Suprapubic skin (tissue), 4 donors: Measurements from ENCODE around the gene DDX23. TPM values are rescaled to one million over a fixed set of nuclear protein-coding genes. Genes with fewer than 3 reads are reported as not detected.

Source experiments
- DNase-seq, 2 donors: peaks; one replicate each; pipeline ENCODE4 v3.0.0-alpha.2; 2019; ENCODE audit warnings: low spot score in 2 of 2
- H3K27ac ChIP-seq: fragments of 200-600 bp; sonication (generic); one replicate; pipeline ENCODE4 v1.5.1; 2019
- H3K27me3 ChIP-seq: fragments of 200-600 bp; sonication (generic); one replicate; pipeline ENCODE4 v1.5.1; 2019
- H3K36me3 ChIP-seq: fragments of 200-600 bp; sonication (generic); one replicate; pipeline ENCODE4 v1.5.1; 2019
- H3K4me1 ChIP-seq: fragments of 200-600 bp; sonication (generic); one replicate; pipeline ENCODE4 v1.5.1; 2019
- H3K4me3 ChIP-seq: fragments of 200-600 bp; sonication (generic); one replicate; pipeline ENCODE4 v1.5.1; 2019; ENCODE audit warnings: mild to moderate bottlenecking
- H3K9me3 ChIP-seq: fragments of 200-600 bp; sonication (generic); one replicate; pipeline ENCODE4 v1.5.1; 2019
- CTCF ChIP-seq, 2 donors: fragments of 200-600 bp in 1 of 2; fragments of 450-650 bp in 1 of 2; sonication (generic) in 1 of 2; IDR thresholded peaks; one replicate each; pipeline ENCODE4 v1.5.1; 2016 to 2019; ENCODE audit warnings: antibody characterized with exemption in 2 of 2, mild to moderate bottlenecking in 1 of 2, moderate library complexity in 1 of 2
- EP300 ChIP-seq: sonication (generic); formaldehyde crosslinking; IDR thresholded peaks from one replicate; pipeline ENCODE4 v1.6.1; 2017; ENCODE audit warnings: antibody characterized with exemption
- POLR2A ChIP-seq, 2 donors: fragments of 450-650 bp; IDR thresholded peaks; one replicate each; pipeline ENCODE4 v1.6.1; 2017; ENCODE audit warnings: antibody characterized with exemption in 2 of 2, mild to moderate bottlenecking in 2 of 2, moderate library complexity in 2 of 2
- POLR2AphosphoS5 ChIP-seq, 3 donors: sonication (generic); formaldehyde crosslinking; IDR thresholded peaks; one replicate each; pipeline ENCODE4 v1.6.1; 2017; ENCODE audit warnings: antibody characterized with exemption in 3 of 3
- WGBS: methylation state at CpG from one replicate; pipeline ENCODE4 v1.1.5; 2018; 5-methylcytosine and 5-hydroxymethylcytosine counted together
- total RNA-seq, 4 donors: library from RNA; depleted of rRNA; stranded (reverse); fragments of >200 nt; gene quantifications; one replicate each; pipeline ENCODE4 v1.1.0, GENCODE V29; 2016

DDX23 gene
- total RNA-seq, 4 donors from 2014 or later: 55.0 to 125 (median 62.2) TPM

- Histone ChIP-seq H3K27ac (no peak overlapping the region), H3K36me3 (no peaks in the 10 kb centered on the region), H3K4me3 (no peak overlapping the region), H3K9me3 (no peaks in the 10 kb centered on the region), H3K27me3 (peaks cover 8% of the 10 kb centered on the region), H3K4me1 (no peaks in the 10 kb centered on the region)
- no peak for DNase-seq
- WGBS: 31% methylated on average over 1 of the region's 14 CpGs
- TF ChIP-seq POLR2AphosphoS5 (IDR thresholded peaks at IDR 0.05): no peak
- no peak for TF ChIP-seq CTCF (IDR thresholded peaks at IDR 0.05)
- no peak for TF ChIP-seq POLR2A (IDR thresholded peaks at IDR 0.05)
- no peak for TF ChIP-seq EP300
These were observed 51.0 kb downstream of the DDX23 start for GRCh38 chr12:48800971-48801370.

GRCh38 chr12:48800457-48800856, 51.5 kb downstream of the DDX23 start:
- no peaks in the 10 kb centered on the region for H3K9me3 ChIP-seq
- H3K27ac ChIP-seq: no peak overlapping the region
- no peak overlapping the region for H3K4me3 ChIP-seq
- no peaks in the 10 kb centered on the region for H3K4me1 ChIP-seq
- no peak for TF ChIP-seq POLR2AphosphoS5 (IDR thresholded peaks at IDR 0.05)
- TF ChIP-seq CTCF (IDR thresholded peaks at IDR 0.05): no peak
- no peak for TF ChIP-seq EP300
- no peak for TF ChIP-seq POLR2A (IDR thresholded peaks at IDR 0.05)
- no peaks in the 10 kb centered on the region for H3K36me3 ChIP-seq
- H3K27me3 ChIP-seq: peaks cover 8% of the 10 kb centered on the region
- WGBS: 94% methylated on average over 9 of the region's 14 CpGs
- DNase-seq: no peak

- no peak overlapping the region for H3K4me3 ChIP-seq
- H3K27ac ChIP-seq: no peak overlapping the region
- 89% methylated on average over 3 of the region's 3 CpGs for WGBS
- peaks cover 8% of the 10 kb centered on the region for H3K27me3 ChIP-seq
- no peak for DNase-seq
- H3K4me1 ChIP-seq: no peaks in the 10 kb centered on the region
- H3K9me3 ChIP-seq: no peaks in the 10 kb centered on the region
- no peak for TF ChIP-seq CTCF (IDR thresholded peaks at IDR 0.05)
- TF ChIP-seq POLR2AphosphoS5 (IDR thresholded peaks at IDR 0.05): no peak
- TF ChIP-seq POLR2A (IDR thresholded peaks at IDR 0.05): no peak
- H3K36me3 ChIP-seq: no peaks in the 10 kb centered on the region
These were observed 55.0 kb downstream of the DDX23 start for GRCh38 chr12:48796976-48797375.

GRCh38 chr12:48795550-48796455, 56.2 kb downstream of the DDX23 start:
- peak; percentile 92 to 93 for TF ChIP-seq CTCF (IDR thresholded peaks at IDR 0.05)
- TF ChIP-seq EP300: no peak
- Histone ChIP-seq H3K36me3 (no peaks in the 10 kb centered on the region), H3K9me3 (no peaks in the 10 kb centered on the region), H3K27ac (no peak overlapping the region), H3K27me3 (peaks cover under 1% of the 10 kb centered on the region), H3K4me3 (no peak overlapping the region), H3K4me1 (no peaks in the 10 kb centered on the region)
- no peak for DNase-seq
- 22% methylated on average over 12 of the region's 12 CpGs for WGBS

GRCh38 chr12:48794870-48795269, 57.1 kb downstream of the DDX23 start:
- no peak for TF ChIP-seq POLR2AphosphoS5 (IDR thresholded peaks at IDR 0.05)
- no peak for TF ChIP-seq CTCF (IDR thresholded peaks at IDR 0.05)
- TF ChIP-seq POLR2A (IDR thresholded peaks at IDR 0.05): no peak
- TF ChIP-seq EP300: no peak
- DNase-seq: no peak
- WGBS: 61% methylated on average over 3 of the region's 3 CpGs
- peaks cover 2% of the 10 kb centered on the region for H3K4me1 ChIP-seq
- H3K27ac ChIP-seq: no peak overlapping the region
- no peak overlapping the region for H3K4me3 ChIP-seq
- no peaks in the 10 kb centered on the region for H3K9me3 ChIP-seq
- no peaks in the 10 kb centered on the region for H3K36me3 ChIP-seq
- H3K27me3 ChIP-seq: no peaks in the 10 kb centered on the region
